ENCODE data around the gene TMOD3.
"Not testable (repeated sequence)": the region's sequence is repeated elsewhere in the genome, so short reads cannot be mapped to it uniquely, and the experiment has no call there.

Gene TMOD3

DNA sequence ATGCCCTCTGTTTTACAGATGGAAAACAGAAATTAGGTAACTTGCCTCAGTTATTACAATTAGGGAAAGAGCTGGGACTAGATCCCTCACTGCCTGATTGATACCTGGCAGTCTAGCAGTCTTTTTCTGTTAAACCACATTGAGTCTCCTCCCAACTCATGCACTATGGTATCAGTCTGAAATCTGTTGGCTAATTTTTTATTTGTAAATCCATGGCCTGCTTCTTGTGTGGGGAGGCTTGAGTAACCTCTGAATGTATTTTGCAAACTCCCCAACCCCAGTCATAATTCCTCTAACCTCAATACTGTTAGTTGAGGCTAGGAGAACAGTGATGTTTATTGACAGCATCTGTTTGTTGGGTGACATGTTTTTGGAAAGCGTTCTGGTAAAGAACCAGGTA, 35.9 kb downstream of the TMOD3 start:
- DNase-seq = no peak

DNA sequence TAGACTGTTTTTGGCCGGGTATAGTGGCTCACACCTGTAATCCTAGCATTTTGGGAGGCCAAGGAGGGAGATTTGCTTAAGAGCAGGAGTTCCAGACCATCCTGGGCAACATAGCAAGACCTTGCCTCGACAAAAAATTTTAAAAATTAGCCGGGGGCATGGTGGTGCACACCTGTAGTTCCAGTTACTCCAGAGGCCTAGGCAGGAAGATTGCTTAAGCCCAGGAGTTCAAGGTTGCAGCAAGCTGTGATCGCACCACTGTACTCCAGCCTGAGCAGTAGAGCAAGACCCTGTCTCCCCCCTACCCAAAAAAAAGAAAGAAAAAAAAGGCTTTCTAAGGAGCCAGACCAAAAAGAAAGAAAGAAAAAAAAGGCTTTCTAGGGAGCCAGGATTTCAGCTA, 36.7 kb downstream of the TMOD3 start:
- no peak for DNase-seq

DNA sequence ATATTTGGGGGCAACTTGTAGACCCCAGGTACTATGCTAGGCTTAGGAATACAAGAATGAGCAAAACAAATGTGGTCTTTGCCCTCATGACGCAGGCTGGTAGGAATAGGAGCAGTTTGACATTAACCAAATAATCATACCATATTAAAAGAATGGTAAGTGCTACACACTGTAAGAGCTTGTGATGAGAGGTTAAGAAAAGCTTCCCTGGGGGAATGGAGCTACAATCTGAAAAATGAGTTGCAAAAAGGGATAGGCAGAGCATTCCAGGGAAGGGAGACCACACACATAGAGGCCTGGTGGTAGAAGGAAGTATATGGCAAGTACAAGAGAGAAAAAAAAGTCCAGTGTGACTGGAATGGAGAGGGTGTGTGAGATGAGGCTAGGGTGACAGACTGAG, 37.3 kb downstream of the TMOD3 start:
- DNase-seq = no peak

DNA sequence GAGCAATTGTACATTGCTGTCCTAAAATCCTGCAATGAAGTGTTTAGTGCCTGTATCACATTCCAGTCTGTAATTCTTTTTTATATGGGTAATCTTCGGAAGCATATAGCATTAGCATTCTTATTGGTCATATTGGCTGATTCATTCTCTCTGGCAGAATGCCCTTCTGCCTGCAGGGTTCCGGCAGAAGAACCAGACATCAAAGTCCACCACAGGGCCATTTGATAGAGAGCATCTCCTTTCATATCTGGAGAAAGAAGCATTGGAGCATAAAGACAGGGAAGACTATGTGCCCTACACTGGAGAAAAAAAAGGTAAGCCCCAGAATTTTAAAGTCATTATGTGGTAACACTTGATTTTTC, 39.6 kb downstream of the TMOD3 start:
- DNase-seq = no peak

DNA sequence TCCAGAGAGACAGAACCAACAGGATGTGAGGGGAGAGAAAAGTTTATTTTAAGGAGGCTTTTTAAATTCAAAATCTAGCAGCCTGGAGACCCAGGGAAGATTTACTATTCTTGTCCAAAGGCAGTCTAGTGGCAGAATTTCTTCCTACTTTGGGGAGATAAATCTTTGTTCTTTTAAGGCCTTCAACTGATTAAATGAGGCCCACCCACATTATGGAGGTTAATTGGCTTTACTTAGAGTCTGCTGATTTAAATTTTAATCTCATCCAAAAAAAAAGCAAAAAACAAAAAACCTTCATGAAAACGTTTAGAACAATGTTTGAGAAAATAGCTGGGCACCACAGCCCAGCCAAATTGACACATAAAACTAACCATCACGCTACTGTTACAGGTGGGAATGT, 41.3 kb downstream of the TMOD3 start:
- no peak for DNase-seq

DNA sequence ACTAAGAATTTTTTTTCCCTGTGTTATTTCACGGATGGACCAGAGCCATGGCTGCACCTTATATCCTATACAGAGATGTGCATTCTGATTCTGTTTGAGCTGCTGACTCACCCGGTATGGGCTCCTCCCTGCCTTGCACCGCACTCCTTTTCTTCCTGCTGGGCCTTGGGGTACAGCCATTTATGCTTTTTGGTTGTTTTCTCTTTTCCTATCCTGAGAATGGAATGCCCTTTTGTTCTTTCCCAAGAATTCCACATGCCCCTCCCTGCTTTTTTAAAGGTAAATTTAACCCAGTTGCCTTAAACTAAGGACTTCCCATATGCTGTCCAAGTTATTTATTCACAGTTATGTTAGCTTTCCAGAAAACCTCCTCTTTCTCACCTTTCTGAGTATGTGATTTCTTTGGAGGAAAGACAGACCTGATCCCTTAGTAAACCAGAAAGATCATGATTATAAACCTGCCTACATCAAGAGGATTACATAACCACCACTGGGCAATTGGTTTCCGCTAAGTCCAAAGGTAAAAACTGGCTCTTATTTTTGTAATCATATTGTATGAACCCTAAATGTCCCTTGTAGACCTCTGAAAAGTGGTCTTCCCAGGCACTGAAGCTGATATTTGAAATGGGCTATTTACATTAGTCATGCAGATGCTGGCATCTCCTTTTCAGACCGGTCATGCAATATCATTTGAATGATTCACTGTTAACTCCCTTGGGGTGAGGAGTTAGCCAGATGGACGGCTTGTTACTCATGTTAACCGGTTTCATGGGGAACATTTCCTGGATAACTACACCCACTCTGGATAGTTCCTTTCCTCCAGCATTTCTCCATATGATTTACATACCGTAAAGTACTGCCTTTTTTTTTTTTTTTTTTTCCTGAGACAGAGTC, 45.5 kb downstream of the TMOD3 start:
- peak; percentile 41 to 62 for DNase-seq

DNA sequence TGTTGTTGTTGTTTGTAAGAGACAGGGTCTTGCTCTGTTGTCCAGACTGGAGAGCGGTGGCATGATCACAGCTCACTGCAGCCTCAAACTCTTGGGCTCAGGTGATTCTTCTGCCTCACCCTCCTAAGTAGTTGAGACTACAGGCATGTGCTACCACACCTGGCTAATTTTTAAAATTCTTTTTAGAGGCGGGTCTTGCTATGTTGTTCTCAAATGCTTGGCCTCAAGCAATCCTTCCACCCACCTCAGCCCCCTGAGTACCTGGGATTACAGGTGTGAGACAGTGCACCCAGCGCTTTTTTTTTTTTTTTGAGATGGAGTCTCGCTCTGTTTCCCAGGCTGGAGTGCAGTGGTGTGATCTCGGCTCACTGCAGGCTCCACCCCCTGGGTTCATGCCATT, 46.7 kb downstream of the TMOD3 start:
- no peak for DNase-seq

DNA sequence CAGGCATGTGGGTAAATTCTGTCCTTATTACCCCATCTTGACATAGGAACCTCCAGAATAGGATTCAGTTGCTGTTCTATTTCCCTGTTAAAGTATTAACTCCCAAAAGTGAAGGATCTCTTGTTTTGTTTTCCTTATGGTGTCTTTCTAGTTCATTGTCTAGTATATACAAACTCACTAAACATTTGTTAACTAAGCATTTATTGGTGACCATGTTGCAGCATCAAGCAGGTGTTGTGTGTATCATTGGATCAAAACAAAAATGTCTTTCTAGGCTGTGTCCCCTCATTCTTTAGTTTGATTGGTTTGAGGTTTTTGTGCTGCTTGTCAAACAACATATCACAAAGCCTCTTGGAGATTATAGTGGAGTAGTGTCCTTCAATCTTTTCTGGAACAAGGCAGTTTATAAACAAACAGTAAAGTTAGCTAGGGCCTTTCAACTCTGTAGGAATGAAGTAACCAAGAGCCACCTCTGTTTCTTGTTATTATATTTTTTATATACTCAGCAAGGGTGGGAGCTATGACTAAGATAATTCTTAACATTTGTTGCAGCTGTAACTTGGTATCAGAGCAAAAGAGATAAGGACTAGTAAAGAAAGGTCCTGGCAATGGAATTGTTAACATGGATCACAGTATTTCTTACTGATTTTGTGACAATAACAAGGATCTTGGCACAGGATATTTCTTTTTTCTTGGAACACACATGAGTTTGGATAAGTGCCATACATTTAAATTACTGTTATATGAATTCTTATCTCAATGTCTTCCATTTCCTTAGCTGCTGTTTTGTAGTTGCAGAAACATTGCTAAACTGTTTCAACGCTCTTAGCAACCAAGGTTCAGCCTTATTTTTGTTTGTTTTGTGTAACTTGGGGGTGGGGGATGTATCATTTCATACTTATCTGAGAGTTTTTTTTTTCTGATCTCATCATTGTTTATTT, 49.3 kb downstream of the TMOD3 start:
- DNase-seq = no peak

DNA sequence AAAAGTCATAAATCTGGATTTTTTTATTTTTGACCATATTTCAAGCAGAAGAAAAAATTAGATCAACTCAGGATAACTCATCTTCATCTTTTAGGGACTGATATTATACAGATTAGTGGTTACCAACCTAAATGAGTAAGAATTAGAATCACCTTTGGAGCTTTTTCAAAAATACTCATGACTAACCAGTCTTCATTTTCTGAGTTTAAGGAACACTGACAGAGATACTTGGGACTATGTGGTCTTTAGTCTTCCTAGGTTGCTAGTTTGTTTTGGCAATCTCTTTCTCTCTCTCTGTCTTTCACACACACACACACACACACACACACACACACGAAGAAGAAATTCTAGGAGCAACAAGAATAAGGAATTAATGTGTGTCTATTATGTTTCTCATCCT, 50.1 kb downstream of the TMOD3 start:
- no peak for DNase-seq

DNA sequence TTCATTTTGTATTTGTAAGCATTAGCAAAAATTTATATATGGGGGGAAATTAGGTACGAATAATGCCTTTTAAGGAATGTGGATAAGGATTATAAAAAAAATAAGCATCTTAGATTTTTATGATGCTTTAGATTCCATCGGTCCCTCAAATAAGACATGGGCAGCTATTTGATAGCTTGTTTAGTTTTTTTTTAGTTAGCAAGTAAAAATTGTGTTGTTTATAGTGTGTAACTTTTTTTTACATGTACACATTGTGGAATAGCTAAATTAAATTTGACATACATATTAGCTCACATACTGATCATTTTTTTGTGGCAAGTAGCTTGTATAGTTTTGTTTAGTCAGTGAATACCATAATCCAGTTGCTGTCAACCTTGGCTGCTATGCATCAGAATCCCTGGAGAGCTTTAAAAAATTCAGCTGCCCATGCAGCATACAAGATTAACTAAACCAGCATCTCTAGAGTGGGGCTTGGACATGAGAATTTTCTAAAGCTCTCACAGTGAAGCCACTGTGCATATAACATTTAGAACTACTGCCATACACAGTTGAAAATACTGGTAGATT, 53.9 kb downstream of the TMOD3 start:
- no peak for DNase-seq

DNA sequence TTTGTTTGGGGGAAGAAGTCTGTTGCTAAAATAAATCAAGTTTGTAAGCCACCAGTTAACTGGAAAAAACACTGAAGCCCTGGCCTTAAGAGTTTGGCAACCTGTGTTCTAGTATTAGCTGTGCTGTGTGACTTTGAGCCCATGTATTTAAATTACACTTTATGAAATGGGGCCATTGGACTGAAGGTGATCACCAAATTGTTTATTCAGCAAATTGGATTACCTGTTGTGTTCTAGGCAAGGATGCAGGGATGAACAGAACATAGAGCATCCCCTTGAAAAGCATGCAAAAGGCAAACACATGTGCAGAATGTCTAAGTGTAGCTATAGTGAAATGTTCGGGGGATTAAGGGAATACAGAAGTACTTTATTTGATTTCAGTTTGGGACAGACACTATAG, 54.6 kb downstream of the TMOD3 start:
- DNase-seq = no peak

DNA sequence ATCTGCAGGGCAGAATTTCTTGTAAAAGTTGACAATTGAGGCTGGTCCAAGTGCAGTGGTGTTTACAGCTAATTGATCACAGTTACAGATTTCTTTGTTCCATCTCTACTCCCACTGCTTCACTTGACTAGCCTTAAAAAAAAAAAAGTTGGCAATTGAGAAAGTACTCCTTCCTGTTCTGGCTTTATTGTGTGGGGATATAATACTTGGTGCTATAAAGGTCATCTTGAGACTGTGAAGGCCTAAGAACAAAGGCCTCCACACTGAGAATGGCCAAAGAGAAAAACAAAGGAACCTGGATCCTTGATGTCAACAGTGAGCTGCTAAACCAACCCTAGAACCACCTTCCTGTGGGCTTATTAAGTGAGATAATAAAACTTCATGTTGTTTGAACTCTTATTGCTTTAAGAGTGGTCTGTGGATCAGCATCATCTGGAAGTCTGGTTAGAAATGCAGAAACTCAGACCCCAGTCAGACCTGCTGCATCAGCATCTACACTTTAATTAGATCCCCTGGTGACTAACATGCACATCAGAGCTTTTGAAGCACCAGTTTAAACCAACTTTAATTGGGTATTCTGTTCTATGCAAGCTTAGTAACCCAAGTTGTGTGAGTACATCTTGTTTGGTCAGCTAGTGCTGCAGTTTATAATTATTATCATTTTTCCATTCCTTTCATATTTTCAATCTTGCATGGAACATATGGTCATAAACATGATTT, 55.2 kb downstream of the TMOD3 start:
- DNase-seq = no peak

DNA sequence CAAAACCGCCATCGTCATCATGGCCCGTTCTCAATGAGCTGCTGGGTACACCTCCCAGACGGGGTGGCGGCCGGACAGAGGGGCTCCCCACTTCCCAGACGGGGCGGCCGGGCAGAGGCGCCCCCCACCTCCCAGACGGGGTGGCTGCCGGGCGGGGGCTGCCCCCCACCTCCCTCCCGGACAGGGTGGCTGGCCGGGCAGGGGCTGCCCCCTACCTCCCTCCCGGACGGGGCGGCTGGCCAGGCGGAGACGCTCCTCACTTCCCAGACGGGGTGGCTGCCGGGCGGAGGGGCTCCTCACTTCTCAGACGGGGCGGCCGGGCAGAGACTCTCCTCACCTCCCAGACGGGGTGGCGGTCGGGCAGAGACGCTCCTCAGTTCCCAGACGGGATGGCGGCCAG, 56.3 kb downstream of the TMOD3 start:
- not testable (repeated sequence) for DNase-seq

DNA sequence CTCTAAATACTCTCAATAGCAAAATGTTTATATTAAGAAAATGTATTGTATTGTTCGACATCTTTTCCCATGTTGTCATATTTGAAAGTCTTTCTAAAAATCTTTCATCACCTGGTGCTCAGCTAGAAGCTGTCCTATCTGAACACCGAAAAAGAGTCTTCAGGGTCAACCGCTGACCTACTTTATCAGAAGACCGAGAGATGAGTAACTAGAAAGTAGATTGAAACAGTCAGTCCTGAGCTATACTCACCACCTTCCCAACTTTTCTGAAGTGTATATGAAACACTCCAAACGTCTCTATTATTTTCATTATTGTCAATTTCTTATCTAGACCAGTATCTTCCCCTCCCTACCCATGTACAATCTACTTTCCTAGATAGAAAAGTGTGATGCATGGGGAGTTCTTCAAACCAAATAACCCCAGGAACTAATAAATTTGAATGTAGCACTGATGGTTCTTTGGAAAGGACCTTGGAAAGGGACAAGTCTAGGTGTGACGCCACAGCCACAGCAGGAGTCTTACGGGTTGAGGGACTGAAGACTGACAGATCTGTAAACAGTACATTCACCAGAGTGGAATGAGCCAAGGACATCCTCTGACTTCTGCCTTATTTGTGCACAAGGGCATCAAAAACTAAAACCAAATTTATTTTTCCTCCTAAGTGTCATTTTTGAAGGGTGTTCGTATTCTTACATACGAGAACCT, 58.6 kb downstream of the TMOD3 start:
- DNase-seq = no peak

DNA sequence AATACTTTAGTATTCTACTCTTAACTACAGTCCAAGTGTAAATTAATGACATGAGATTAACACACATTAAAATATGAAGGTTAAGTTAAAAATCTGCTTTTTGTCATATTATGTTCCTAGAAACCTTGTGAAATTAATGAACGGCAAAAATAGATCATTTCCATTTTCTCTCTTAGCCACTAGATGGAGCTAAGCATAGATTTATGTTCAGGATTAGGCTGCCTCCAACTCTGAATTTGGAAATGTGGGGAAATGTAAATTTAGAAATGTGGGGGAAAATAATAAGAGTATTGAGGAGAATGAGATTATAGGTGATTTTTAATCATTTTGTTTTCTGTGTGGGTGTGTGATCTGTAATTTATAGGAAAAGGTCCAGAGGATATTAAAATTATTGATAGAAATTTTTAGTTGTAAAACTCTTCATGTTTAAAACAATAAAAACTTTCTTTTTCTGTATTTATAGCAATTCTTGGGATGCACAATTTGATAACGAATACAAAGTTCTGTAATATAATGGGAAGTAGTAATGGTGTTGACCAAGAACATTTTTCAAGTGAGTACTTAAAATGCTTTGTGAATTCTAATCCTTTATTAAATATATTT, 59.2 kb downstream of the TMOD3 start:
- peak; percentile 20 to 66 for DNase-seq

DNA sequence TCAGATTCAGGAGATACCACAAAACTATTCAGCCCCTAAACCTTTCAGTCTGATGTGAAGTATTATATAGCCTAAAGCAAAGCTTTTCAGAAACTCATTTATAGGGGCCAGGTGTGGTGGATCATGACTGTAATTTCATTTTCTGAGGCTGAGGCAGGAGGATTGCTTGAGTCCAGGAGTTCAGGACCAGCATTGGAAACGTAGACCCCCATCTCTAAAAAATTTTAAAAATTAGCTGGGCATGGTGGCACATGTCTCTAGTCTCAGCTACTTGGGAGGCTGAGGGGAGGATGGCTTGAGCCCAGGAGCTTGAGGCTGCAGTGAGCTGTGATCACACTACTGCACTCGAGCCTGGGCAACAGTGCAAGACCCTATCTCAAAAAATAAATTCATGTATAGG, 60.0 kb downstream of the TMOD3 start:
- no peak for DNase-seq

DNA sequence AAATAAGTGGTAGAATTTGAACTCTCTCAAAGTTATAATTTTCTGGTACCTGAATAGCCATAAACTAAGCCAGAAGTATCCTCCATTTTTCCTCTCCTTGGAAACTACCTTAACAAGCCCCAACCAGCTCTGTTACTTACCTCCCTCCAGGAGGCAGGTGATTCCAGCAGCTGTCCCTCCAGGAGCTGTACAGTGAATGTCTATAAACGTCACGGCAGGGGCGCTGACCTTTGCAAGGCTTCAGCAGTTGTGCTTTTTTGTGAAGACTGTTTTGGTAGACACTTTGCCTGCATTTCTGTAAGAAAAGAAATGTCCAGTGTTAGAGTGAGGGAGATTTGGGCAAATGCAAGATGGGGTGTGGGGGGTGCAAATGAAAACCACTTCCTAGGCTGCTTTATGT, 75.0 kb downstream of the TMOD3 start:
- no peak for DNase-seq

DNA sequence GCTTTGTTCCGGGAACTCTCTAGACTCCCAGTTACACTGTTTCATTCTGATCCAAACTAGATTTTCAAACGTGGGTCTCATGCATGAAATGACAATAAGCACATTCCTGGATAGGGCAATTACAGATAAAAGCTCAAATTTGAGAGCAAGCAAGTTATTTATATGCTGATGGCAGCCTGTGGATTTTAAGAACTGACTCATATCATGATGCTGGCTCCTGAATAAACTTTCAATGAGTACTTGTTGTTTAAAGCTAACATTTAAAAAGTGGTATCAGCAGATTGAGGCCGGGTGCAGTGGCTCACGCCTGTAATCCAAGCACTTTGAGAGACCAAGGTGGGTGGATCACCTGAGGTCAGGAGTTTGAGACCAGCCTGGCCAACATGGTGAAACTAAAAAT, 75.5 kb downstream of the TMOD3 start:
- no peak for DNase-seq

DNA sequence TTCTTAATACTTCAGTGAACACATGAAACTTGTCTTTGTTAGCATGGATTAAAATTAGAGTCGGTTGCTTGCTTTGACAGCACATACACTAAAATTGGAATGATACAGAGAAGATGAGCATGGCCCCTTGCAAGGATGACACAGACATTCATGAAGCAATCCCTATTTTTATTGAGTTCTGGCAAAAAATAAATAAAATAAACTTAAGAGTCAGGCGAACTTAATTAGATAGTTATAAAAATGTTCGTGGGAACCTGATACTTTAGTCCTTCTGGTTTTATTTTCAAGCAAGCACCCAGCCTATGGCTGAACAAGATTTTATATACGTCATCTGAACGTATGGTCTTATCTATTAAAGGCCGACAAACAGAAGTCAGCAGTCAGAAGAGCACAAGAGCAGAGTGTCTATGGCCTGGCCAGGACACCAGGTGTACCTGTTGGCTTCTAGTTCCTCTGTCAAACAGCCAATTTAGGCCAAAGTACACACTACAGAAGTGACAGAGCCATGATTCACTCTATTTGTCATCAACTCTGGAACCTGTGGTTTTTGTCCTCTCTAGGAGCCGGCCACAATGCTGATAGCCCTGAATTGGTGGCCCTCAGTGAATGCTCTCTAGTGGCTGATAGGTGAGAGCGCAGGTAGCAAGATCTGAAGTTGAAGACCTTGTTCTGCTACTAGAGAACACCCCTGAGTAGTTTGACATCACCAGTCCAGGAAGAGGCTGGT, 77.8 kb downstream of the TMOD3 start:
- DNase-seq = no peak

DNA sequence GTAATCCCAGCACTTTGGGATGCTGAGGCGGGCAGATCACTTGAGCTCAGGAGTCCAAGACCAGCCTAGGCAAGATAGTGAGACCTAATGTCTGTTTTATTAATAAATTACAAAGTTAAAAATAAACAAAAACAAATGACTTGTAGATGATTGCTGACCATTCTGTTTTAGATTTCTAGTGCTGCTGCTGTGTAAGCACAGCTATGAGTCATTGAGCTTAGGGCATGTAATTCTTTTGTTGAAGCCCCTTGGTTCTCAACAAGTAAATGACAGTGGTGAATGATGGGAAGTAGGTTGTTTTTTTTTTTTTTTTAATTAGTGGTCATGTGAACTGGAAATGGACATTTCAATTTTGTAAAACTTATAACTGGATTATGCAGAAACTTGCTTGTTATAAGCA, 78.9 kb downstream of the TMOD3 start:
- DNase-seq = no peak

DNA sequence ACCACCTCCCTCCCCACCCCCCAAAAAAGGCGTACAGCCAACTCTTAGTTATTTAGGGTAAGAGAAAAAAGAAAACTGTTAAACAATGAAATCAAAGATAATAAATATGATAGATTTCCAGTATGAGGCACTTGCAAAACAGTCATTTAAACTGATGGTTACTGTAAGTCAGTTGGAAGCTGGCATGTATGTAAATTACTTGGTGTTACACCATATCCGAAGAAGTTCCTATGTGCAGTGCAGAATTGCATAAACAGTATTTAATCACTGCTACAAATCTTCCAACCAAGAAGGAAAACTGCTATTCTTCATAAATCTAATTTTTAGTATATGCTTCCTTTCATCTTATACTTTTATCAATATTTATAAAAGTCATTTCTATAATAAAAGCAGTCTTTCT, 80.1 kb downstream of the TMOD3 start:
- DNase-seq = peak; percentile 8 to 37
